Measurements from ENCODE around the gene OR6S1.
"Not testable (repeated sequence)": the region's sequence is repeated elsewhere in the genome, so short reads cannot be mapped to it uniquely, and the experiment has no call there.

Gene OR6S1

DNA sequence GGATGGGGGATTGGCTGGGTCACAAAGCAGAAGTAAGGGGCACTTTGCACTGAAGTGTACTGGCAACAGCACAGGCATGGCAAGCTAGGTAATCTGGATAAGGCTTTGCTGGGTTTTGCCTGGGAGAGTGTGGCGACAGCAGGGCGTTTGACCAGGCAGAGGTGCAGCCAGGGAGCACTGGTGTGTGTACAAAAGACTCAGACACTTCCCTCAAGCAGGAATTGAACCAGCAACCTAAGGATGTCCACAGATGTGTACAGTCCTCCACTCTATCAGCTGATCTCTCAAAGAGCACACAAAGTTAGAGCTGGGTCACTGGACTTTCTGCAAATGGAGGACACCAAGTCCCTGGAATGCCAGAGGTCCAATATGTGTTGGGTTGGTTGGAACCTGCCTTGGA lies 27.5 kb upstream of the OR6S1 start:
- DNase-seq, result no peak

DNA sequence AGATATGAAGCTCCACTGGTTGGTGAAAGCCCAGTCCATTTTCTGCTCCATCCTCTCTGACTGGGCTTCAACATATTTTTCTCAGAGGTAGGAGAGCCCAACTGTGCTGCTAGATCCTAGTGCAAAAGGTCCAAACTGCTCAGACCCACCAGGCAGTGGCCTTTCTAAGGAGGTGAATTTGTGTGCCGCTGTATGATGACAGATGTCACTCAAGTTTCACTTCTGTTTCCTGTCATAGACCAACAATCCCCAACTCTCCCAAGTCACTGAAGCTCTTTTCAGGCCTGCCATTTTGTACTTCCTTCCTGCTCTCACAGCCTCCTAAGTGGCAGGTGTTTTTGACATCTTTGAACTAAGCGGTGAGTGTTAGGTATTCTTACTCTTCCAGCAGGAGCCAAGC lies 26.5 kb upstream of the OR6S1 start:
- DNase-seq, result no peak

DNA sequence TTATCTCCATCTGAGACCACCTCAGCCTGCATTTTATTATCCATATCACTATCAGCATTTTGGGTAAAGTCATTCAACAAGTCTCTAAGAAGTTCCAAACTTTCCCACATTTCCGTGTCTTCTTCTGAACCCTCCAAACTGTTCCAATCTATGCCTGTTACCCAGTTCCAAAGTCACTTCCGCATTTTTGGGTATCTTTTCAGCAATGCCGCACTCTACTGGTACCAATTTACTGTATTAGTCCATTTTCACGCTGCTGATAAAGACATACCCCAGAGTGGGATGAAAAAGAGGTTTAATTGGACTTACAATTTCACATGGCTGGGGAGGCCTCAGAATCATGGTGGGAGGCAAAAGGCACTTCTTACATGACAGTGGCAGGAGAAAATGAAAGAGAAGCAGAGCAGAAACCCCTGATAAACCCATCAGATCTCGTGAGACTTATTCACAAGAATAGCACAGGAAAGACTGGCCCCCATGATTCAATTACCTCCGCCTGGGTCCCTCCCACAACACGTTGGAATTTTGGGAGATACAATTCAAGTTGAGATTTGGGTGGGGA lies 25.0 kb upstream of the OR6S1 start:
- not testable (repeated sequence) for DNase-seq

DNA sequence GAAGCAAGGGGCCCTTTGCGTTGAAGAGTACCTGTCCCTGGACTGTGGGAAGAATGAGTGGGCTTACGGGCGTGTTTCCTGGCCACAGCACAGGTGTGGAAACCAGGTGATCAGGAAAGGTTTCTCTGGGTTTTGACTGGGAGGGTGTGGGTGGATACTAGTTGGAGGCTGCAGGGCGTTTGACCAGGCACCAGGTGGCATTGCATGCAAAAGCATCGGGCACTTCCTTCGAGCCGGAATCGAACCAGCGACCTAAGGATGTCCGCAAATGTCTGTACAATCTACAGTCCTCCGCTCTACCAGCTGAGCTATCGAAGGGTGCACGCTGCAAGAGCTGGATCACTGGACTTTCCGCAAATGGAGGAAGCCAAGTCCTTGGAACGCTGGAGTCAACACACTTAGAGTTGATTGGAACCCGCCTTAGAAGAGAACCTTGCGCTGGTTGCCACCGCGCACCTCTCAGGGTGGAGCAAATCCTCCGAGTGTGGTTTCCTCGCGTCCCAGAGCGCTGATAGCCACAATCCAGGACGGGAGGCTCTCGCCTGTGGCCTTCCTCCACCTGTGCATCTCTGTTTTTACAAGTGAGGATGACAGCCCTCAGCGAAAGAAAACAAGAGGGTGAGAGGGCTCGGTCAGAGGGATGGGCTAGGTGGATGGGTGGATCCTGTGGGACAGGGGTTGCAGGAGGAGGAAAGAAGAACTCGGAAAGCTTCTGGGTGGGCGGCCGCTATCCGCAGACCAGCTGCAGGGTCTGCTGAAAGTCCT lies 21.7 kb upstream of the OR6S1 start:
- no peak for DNase-seq

DNA sequence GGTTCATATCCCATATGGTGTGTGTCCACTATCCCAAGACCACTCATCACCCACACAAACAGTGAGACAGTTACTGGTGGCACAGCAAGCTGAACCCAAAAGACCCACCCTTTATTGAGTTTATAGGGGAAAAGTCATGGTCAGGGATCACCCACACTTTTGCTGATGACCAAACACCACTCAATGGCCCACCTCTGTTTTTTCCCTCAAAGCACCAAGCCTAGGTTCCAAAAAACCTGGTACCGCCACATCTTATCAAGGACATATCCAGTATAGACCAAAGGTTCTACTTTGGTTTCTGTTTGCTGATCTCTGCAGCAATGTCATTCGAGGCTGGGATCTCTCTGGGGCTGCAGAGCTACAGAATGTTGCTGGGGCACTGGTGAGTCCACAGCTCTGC lies 19.7 kb upstream of the OR6S1 start:
- DNase-seq, result no peak

DNA sequence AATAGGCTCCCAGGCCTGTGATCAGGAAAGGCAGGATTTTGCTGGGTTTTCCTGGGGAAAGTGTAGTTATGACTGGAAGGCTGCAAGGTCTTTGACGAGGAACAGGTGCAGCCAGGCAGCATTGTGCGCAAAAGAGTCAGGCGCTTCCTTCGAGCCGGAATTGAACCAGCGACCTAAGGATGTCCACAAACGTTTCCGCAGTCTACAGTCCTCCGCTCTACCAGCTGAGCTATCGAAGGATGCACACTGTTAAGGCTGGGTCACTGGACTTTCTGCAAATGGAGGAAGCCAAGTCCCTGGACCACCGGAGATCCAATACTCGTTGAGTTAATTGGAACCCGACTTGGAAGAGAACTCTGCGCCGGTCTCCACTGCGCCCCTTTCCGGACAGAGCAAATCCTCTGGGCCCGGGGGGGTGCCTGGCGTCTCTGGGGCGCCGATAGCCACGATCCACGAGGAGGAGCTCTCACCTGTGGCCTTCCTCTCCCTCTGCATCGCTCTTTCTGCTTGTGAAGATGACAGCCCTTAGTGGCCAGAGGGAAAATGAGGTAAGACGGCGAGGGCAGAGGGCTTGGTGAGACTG lies 18.4 kb upstream of the OR6S1 start:
- DNase-seq, result no peak

DNA sequence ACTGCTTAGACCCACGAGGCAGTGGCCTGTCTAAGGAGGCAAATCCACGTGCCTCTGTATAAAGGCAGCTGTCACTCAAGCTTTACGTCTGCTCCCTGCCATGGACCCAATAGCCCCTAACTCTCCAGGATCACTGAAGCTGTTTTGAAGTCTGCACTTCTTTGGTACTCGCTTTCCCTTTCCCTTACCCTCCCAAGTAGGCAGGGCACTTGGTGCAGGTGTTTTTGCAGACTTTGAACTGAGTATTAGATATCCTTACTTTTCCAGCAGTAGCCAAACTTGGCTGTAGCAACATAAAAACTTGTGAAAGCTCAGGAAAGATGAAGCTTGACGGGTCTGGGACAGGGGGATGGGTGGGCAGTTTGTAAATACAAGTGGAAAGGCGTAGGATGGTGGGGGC lies 17.8 kb upstream of the OR6S1 start:
- no peak for DNase-seq

DNA sequence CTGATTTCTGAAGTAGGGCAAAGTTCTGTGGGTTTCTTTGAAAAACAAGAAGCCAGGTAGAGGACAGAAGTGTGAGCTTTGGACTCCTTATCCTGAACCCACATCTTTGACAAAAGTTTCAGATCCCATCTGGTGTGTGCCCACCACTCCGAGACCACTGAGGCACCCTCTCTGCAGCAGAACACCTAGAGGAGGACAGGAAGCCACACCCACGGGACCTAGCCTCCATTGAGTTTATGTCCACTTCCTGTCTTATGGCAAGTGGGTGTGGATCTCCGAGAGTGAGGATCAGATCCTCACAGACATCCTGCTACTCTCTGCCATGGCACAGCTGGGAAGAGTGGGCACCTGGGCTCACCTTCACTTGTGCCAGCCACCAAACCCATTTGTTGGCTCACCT lies 16.8 kb upstream of the OR6S1 start:
- DNase-seq, result no peak

DNA sequence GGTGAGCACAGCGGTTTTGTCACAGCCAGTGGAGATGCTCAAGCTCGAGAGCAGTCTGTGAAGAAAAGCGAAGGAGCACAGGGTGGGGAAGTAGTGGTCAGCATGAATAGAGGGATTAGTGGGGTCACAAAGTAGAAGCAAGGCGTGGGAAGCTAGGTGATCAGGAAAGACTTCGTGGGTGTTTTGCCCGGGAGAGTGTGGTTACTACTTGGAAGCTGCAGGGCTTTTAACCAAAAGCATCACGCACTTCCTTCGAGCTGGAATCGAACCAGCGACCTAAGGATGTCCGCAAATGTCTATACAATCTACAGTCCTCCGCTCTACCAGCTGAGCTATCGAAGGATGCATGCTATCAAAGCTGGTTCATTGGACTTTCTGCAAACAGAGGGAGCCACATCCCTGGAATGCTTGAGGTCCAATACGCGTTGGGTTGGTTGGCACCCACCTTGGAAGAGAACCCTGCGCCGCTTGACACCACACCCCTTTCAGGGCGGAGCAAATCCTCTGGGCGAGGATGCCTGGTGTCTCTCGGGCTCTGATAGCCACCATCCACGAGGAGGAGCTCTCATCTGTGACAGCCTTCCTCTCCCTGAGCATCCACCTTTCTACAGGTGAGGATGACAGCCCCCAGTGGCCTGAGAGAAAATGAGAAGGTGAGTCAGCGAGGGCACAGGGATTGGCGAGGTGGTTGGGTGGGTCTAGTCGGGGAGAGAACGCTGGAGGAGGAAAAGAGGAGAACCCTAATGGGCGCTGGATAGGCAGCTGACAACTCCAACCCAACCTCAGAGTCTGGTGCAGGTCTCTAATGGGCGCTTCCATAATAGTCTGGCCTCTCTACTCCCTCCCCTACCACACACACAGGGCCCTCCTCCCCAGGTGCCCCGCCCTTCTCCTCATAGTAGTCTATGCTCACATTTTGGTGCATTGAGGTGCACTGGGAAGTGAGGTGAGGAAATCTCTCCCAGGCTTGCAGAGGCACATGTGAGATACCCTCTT lies 16.0 kb upstream of the OR6S1 start:
- no peak for DNase-seq

DNA sequence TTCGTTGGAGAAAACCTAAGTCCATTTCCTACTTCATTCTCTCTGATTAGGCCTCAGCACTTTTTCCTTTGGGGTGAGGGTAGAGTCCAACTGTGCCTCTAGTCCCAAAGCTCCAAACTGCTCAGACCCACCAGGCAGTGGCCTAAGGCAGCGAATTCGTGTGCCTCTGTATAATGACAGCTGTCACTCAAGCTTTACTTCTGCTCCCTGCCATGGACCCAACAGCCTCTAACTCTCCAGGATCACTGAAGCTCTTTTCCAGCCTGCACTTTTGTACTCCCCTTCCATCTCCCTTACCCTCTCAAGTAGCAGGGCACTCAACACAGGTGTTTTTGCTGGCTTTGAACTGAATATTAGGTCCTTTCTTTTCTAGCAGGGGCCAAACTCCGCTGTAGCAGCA lies 14.8 kb upstream of the OR6S1 start:
- DNase-seq, result no peak

DNA sequence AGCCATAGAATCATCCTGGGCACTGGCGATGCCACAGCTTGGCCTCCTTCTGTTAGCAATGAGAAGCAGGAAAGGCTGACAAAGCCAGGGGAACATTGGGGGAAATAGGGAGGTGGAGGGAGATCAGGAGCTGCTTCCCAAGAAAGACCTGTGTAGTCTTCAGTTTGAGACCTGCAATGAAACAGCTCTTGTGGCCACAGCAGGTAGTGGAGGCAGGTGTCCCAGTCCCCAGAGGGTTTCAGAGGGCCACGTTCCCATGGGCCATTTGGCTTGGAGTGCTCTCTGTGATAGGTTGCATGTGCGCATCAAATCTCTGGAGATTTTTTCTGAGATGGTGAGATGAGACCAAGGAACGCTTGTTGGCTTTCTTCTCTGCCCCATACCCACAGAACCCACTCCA lies 14.4 kb upstream of the OR6S1 start:
- no peak for DNase-seq

DNA sequence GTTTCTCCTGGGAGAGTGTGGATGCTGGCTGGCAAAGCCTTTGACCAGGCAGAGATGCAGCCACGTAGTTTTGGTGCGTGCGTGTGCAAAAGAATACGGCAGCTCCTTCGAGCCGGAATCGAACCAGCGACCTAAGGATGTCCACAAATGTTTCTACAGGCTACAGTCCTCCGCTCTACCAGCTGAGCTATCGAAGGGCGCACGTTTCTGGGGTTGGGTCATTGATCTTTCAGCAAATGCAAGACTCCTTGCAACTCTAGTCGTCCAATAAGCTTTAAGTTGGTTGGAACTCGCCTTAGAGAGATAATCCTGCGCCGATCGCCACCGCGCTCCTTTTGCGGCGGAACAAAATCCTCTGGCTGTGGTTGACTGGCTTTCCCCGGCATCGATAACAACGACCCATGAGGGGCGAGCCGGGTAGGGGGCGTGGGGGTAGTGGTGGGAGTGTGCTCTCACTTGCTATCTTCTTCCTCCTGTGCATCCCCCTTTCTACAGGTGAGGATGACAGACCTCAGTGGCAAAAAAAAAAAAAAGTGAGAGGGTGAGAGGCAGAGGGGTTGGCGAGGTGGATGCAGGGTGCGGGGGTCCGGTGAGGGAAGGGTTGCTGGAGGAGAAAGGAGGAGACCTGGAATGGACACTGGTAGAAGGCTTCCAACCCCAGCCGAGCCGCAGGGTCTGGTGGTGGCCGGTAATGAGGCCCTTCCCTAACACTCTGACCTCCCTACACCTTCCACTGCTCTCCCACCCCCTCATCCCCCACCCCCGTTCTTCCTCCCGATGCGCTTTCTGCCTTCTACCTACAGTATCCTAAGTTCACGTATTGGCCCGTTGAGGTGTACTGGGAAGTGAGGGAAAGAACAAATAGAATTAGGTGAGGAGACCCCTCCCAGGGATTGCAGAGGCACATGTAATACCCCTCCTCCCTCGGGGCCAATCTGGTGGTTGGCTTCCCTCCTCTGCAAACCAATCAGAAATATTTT lies 11.8 kb upstream of the OR6S1 start:
- no peak for DNase-seq

DNA sequence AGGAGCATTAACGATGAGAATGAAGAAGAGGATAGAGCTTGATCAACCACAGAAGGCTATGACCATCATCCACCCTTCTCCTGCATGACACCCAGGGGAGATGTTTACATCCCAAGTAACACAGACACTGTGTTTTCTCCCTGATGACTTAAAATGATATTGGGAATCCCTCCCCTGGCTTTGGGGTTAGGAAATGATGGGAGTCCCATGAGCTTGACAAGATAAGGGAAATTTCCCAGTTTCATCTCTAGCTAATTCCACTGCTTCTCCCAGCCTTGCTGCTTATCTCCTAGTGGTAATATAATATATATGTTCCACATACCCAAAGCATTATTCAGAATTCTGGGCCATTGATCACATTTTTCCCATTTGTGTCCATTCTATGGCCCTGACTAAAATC lies 4.0 kb upstream of the OR6S1 start:
- DNase-seq, result no peak

DNA sequence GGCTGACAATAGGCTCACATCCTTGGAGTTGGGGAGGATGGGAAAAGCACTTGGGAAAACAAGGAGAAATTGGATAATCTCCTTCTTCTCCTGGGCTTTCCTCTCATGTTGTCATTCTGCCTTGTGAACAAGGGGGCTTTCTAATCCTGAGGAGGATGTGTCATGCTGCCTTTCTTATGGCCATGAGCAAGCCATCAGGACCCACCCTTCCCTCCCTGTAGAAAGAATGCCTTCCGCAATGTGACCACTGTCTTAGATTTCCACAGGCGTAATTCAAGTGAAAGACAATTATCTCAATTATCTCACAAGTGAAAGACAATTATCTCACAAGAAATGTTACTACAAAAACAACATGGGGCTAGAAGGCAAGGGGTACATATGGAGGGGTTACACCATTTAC lies 3.0 kb upstream of the OR6S1 start:
- no peak for DNase-seq

DNA sequence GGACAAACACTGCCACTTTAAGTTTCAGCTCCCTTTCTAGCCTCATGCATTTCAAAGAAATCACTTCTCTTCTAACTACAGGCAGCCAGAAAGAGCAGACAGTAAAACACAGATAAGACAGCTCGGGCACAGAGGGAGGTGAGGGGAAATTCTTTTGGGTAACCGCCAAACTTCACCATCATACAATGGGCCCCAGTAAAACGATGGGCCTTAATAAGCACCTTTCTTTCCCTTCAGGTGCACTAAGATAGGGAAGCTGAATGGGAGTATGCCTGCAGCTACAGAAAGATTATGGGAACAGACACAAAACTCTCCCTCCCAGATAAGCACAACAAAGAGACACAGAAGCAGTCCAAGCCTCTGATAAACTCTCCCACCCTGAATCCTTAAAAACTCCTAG lies 1.3 kb upstream of the OR6S1 start:
- DNase-seq, result not testable (repeated sequence)

DNA sequence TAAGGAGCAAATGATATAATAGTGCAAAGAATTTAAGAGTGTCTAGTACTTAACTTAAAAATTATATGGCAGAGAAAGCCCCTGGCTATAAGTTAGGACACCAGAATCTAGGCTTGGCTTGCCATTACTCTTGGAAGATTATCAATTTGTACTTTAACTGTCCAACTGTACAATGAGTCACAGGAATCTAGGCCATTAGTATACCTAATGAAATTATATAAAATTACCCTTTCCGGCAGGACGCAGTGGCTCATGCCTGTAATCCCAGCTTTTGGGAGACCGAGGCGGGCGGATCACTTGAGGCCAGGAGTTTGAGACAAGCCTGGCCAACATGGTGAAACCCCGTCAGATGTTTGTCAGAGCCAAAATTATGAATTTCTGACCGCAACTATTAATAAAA lies 691 bp upstream of the OR6S1 start:
- DNase-seq, result no peak

DNA sequence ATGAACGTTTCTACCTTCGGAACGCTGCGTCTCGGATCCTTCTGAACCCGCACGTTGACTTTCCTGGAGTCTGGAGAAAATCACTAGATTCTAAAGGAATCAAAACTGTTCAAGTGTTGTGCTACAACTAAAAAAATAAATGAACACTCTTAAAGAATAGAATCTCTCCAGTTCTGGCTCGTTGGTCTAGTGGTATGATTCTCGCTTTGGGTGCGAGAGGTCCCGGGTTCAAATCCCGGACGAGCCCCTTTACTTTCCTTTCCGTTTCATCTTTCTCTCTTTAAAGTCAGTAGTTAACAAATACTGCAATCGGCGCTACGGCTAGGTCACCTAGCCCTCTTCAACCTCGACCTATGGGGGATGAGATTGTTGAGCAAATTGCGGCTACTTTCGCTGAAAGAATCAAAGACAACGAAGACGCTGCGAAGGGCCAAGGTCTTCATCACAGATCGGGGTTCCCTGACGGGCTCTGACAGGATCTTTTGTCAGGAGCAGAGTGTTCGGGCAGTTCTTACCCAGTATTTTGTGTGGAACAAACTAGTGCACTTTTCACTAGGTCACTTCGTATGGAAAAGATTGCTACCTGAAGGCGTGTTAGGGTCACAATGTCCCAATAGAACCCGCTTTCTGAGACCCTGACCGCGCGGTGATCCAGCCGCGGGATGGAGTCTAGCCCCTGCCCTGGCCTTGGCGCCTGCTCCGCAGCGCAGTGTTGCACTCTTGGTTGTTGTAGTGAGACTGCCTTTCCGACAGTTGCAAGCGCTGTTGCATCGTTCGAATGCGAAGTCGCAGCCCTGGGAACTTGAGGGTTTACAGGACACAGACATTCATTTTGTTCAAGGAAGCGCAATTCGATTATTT lies 8.4 kb downstream of the OR6S1 start:
- DNase-seq, result peak; percentile 67

DNA sequence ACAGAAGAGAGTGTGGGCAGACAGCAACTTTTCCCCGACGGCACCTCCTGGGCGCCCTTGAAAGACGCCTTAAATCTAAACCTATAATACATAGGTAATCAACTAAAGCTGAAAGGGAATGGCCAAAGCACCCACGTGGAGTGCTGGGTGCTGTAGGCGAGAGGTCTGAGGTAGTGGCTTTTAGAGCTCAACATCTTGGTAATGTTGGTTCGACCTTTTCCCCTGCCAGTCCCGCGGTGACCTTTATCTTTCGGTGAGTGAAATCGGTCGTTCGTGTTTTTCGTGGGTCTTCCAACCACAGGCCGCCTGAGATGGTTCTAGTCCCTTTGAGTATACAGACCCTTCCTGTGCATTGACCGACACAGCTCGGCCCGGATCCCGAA lies 9.1 kb downstream of the OR6S1 start:
- DNase-seq, result no peak

DNA sequence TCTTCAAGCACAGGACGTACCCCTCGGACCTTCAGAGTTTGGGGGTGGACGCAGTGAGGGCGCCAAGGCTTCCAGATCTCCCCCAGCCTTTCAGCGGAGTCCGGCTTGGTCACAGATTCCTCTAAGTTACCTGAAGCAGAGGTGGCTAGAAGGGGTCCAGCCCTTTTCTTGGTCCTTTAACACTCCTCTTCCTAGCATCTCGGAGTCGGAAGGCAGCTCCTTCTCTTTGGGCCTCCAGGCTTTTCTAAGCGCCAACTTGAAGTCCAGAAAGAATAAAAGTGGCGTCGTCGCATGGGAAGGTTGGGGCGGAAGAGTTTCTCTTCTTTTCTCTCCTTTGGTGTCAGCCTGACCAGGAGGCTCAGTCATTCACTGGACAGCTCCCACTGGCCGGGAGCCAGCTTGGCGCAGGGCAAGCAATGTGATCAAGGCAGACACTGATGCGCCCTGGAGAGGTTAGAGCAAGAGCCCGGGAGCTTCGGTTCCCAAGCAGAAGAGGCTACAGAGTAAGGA lies 9.6 kb downstream of the OR6S1 start:
- no peak for DNase-seq

DNA sequence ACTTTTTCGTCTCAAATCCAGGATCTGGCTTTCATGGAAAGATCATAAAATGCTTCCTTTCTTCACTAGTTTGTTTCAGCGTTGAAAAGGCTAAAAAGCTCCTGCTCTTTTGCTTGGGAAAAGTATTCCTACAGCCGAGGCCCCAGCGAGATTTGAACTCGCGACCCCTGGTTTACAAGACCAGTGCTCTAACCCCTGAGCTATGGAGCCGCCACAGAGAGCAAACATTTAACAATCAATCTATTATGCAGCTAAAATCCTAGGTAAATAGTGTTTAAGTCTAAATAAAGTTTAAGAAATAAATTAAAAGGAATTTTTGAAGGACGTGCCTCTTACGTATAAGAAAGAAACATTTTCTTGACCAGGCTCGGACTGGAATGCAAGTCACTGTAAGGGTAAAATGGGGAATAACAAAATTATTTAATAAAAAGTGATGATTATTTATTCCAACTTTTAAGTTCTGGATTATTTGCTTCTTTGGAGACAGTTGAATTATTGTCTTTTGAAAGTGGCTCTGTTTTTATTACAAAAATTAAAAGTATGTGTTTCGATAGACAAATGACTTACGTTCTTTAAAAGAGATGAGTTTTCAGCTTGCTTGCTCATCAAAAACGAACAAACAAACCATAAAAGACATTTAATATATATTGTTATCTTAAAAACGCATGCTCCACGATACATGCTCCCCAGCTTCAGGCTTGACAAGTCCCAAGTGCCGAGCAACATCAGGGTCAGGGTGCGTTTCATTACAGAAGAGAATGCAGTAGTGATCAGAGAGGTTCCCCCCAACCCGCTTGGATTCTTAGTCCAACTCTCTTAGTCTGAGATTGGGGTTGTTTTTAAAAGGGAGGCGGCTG lies 10.2 kb downstream of the OR6S1 start:
- DNase-seq, result peak; percentile 26
